Dermis blood vessel endothelial cell (primary cell): ENCODE results near the gene IL24. TPM values are rescaled to one million over a fixed set of nuclear protein-coding genes. Genes with fewer than 3 reads are reported as not detected.

ENCODE experiments used
- DNase-seq: peaks from one replicate; pipeline ENCODE4 v3.0.0; 2010
- total RNA-seq: library from RNA; depleted of rRNA; stranded (reverse); fragments of >200 nt; gene quantifications from 2 replicates; pipeline ENCODE4 v1.2.3, GENCODE V29; 2014

Gene IL24
- total RNA-seq, 1 donor from 2014 or later, result not detected

GRCh38 chr1:206926286-206926685 is 29.0 kb downstream of the IL24 start:
- DNase-seq, result no peak

DNA sequence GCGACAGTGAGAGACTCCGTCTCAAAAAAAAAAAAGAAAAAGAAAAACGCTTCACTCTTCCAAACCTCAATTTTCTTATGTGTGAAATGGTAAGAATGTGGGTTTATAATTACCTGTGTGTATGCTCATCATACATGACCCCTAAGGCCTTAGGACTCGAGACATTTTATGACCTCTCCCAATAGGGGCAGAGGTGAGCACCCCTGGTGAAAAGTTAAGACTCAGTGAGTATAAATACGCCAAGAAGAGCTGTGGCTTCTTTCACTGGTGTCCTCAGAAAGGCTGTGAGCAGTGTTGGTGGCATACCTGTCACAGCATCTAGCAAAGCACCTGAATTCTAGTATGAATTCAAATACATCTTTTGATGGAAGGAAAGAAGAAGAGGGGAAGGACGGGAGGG is 32.3 kb downstream of the IL24 start:
- no peak for DNase-seq

DNA sequence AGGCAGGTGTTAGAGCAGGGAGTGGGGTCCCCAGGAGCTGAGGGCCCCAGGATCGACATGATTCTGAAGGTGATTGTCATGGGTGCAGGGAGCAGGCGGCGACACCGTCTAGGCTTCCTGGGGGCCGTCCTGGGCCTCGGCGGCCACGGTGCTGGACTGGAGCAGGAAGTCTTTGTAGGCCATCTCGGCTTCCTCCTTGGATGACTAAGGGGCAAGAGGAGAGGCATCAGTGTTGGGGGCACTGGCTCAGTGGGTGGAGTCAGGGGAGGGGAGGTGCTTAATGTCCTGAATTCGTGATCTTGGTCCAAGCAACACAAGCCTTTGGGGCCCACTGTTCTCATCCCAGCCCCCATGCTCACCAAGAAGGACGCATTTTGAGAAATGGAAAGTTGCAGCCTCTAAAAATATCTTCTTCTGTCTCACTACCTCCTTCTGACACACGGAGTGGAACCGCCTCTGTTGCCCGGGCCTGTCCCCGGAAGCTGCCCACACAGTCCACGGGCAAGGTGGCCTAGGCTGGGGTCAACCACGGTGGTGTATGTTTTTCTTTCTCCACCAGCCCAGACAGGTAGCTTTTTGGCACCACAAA is 33.1 kb downstream of the IL24 start:
- no peak for DNase-seq

- no peak for DNase-seq
These were observed 34.5 kb downstream of the IL24 start for GRCh38 chr1:206931709-206932108.

DNA sequence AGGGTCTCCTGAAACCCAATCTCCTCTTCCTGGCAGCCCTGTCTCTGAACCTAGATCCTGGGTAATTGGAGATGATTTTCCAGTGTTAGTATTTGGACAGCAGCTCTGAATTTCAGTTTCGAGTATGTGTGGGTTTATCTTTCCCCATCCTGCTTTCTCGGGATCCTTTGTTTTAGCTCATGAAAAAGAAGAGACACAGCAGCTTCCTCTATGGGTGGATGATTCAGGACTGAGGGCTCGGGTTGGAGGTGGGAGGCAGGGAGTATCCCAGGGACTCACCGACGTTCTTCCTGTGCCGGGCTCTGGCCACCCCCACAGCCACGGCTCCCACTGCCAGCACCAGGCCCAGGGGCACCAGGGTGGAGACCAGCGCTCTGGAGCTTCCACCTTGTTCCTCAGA is 34.9 kb downstream of the IL24 start:
- DNase-seq, result no peak

GRCh38 chr1:206933333-206933945 is 36.2 kb downstream of the IL24 start:
- DNase-seq, result peak; percentile 49

DNA sequence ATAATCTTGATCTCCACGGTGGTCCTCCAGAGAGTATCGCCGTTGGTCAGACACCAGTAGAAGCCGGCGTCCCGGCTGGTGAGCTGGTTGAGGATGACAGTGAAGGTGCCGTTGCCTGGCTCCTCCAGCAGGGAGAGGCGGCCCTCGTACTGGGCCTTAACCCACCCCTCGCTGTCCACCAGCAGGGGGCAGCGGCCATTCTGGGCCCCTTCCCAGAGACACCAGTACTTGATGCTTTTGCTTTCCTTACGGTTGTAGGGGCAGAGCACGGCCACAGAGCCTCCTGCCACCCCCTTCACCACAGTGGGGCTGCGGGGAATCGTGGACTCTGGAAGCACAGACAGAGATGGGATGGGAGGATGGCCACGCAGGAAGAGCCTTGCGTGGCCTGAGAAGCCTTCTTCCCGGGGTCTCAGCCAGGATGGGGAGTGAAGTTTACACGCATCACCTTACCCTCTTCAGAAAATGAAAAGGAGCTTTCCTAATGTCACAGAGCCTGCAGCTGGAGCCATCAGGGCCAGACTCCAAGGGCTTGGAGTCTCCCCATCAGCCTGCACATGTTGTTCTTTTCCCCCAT is 38.3 kb downstream of the IL24 start:
- DNase-seq, result peak; percentile 54

GRCh38 chr1:206937425-206937824 is 40.2 kb downstream of the IL24 start:
- no peak for DNase-seq

- DNase-seq, result no peak
These were observed 41.9 kb downstream of the IL24 start for GRCh38 chr1:206939131-206939530.

- DNase-seq, result no peak
These were observed 42.8 kb downstream of the IL24 start for GRCh38 chr1:206939841-206940587.

GRCh38 chr1:206940588-206940936 is 43.3 kb downstream of the IL24 start:
- DNase-seq, result no peak

- DNase-seq, result no peak
These were observed 44.6 kb downstream of the IL24 start for GRCh38 chr1:206941766-206942418.

DNA sequence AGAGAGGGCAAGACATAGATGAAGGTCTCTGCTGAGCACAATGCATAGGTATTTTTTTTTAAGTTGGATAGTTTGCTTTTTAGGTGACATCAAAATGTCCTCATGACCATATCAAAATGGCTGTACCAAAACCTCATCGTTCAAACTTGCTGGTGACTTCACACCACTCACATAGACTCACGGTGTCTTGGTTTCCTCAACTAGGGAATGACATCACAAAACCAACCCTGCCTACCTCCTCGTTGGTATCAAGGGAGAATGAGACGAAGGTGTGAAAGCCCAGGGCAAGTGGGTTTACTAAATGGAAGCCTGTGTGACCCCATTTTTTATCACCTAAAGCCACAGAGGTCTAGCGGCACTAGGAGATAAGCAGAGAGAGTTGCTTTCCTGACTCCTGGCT is 47.5 kb downstream of the IL24 start:
- no peak for DNase-seq

GRCh38 chr1:206945779-206946178 is 48.5 kb downstream of the IL24 start:
- no peak for DNase-seq

- DNase-seq, result no peak
These were observed 49.0 kb downstream of the IL24 start, which contains the start of gene PIGR for GRCh38 chr1:206946261-206946660. PIGR (minus strand) TSS chr1:206946466; CDS start chr1:206940531, 5,935 bp downstream.

DNA sequence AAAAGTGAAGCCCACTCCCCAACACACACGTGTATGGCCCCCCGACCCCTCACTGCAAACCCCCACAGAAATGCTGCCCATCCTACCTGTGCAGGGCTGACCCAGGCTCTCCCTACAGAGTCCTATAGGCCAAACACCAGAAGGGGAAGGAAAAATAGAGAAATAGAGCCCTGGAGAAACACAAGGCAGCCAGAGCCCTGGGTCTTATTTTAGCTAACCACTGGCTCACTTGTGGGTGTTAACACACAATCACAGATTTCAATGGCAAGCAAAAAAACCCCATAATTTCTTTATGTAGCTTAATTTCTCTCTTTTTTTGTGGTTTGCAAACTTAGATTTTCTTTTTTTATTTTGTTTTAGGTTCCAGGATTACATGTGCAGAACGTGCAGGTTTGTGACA is 50.0 kb downstream of the IL24 start:
- DNase-seq, result no peak

DNA sequence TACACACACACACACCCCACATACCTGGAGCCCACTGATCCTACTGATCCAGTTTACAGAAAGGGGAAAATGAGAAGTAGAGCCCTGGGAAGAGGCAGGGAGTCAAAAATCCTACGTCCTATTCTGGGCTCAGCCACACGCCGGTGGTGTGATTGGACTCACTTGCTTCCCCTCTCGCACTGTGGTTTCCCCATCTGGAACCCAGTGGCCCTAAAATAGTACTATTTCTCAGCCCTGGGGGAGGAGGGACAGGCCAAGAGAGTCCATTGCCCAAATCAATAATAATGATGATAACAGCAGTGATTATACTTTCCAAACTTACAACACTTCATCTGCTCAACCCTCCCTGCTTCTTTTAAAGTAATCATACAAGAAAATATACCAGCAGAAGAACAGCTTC is 52.0 kb downstream of the IL24 start:
- no peak for DNase-seq

DNA sequence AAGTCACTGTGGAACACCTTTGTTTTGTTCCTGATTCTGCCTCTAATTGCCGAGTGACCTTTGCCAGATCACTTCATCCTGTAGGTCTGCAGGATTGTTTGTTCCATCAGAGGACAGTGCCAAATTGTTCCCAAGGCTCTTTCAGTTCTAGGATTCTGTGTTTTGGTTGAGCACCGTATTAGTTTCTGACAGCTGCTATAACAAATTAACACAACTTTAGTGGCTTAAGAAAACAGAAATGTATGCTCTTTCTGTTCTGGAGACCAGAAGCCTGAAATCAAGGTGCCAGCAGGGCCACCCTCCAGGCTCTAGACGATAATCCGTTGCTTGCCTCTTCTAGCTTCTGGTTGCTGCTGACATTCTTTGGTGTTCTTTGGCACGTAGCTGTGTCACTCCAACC is 52.4 kb downstream of the IL24 start:
- no peak for DNase-seq

GRCh38 chr1:206951318-206952100 is 54.3 kb downstream of the IL24 start:
- no peak for DNase-seq

GRCh38 chr1:206952171-206952570 is 54.9 kb downstream of the IL24 start:
- no peak for DNase-seq

- no peak for DNase-seq
These were observed 55.9 kb downstream of the IL24 start for GRCh38 chr1:206953126-206953525.

- DNase-seq, result no peak
These were observed 56.4 kb downstream of the IL24 start for GRCh38 chr1:206953626-206954025.
